HEK293 (cell line): Measurements from ENCODE around the gene AEBP1.

Experiments used
- CTCF ChIP-seq: fragments of 450-650 bp; formaldehyde crosslinking; IDR thresholded peaks from 2 replicates; pipeline ENCODE4 v1.5.1; 2016; ENCODE audit warnings: missing biosample characterization, missing genetic modification characterization
- HOXA7 ChIP-seq: sonication (generic); formaldehyde crosslinking; IDR thresholded peaks from 2 replicates; pipeline ENCODE4 v1.8.1; 2022; ENCODE audit warnings: missing genetic modification reagents, borderline replicate concordance
- ZBTB44 ChIP-seq: fragments of 450-650 bp; IDR thresholded peaks from 2 replicates; pipeline ENCODE4 v1.5.1; 2018; ENCODE audit warnings: missing biosample characterization, mild to moderate bottlenecking, missing genetic modification characterization
- ZNF121 ChIP-seq: fragments of 450-650 bp; formaldehyde crosslinking; IDR thresholded peaks from 2 replicates; pipeline ENCODE4 v1.5.1; 2016; ENCODE audit warnings: missing biosample characterization, missing genetic modification characterization
- ZNF423 ChIP-seq: fragments of 450-650 bp; formaldehyde crosslinking; IDR thresholded peaks from 2 replicates; pipeline ENCODE4 v1.5.1; 2016; ENCODE audit warnings: missing biosample characterization, missing genetic modification characterization

GRCh38 chr7:44059219-44060090, 44.7 kb upstream of the AEBP1 start:
- TF ChIP-seq ZNF121 (tag by site-specific recombination): no peak
- TF ChIP-seq ZBTB44 (tag by site-specific recombination): no peak
- no peak for TF ChIP-seq CTCF (tag by site-specific recombination)
- TF ChIP-seq ZNF423 (tag by site-specific recombination): no peak
- TF ChIP-seq HOXA7 (CRISPR knock-in tag): no peak
